ENCODE data around the gene LIG4.

GRCh38 chr13:108257248-108257647, 41.9 kb upstream of the LIG4 start:
- TF ChIP-seq FOXK2 (IDR thresholded peaks at IDR 0.05) = no peak
- TF ChIP-seq ZNF384 (IDR thresholded peaks at IDR 0.05) = no peak
- no peak for TF ChIP-seq SP1 (IDR thresholded peaks at IDR 0.05)
- no peak for TF ChIP-seq TARDBP (IDR thresholded peaks at IDR 0.05)
- TF ChIP-seq, protein P1, sequence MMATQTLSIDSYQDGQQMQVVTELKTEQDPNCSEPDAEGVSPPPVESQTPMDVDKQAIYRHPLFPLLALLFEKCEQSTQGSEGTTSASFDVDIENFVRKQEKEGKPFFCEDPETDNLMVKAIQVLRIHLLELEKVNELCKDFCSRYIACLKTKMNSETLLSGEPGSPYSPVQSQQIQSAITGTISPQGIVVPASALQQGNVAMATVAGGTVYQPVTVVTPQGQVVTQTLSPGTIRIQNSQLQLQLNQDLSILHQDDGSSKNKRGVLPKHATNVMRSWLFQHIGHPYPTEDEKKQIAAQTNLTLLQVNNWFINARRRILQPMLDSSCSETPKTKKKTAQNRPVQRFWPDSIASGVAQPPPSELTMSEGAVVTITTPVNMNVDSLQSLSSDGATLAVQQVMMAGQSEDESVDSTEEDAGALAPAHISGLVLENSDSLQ (IDR thresholded peaks at IDR 0.05) = no peak
- no peak for TF ChIP-seq SUZ12 (IDR thresholded peaks at IDR 0.05)
- no peak for TF ChIP-seq BHLHE40 (IDR thresholded peaks at IDR 0.05; ENCODE audit: borderline replicate concordance)
- TF ChIP-seq CTBP1 (IDR thresholded peaks at IDR 0.05; ENCODE audit: borderline replicate concordance) = no peak
- no peak for TF ChIP-seq NFRKB (IDR thresholded peaks at IDR 0.05)
- TF ChIP-seq ELF4 (IDR thresholded peaks at IDR 0.05) = no peak
- no peak for TF ChIP-seq L3MBTL2 (conservative IDR thresholded peaks at IDR 0.05)
